C4-2B (cell line): ENCODE measurements around the gene AGO4.

ENCODE experiments used
- CTCF ChIP-seq: fragments of 450-650 bp; conservative IDR thresholded peaks from 2 replicates; pipeline ENCODE4 v1.5.1; 2017; ENCODE audit warnings: mild to moderate bottlenecking
- ZFX ChIP-seq: fragments of 450-650 bp; IDR thresholded peaks from 2 replicates; pipeline ENCODE4 v1.6.1; 2017

GRCh38 chr1:35769188-35769758 is 38.5 kb upstream of the AGO4 start:
- TF ChIP-seq CTCF: no peak
- TF ChIP-seq ZFX: peak; percentile 59
